Loucy (cell line): ENCODE measurements around the gene BBOX1.

Experiments
- H2AFZ ChIP-seq: fragments of 200-600 bp; sonication (generic); 2 replicates; pipeline ENCODE4 v1.6.0; 2016; ENCODE audit warnings: antibody characterized with exemption, mild to moderate bottlenecking, low read length, moderate library complexity
- H3F3A ChIP-seq: fragments of 200-600 bp; 2 replicates; pipeline ENCODE4 v1.6.0; 2016; ENCODE audit warnings: antibody characterized with exemption, low read depth, mild to moderate bottlenecking
- H3K27me3 ChIP-seq: fragments of 200-600 bp; sonication (generic); 2 replicates; pipeline ENCODE4 v1.6.1; 2014; ENCODE audit warnings: low read length, mild to moderate bottlenecking; ENCODE audit not compliant: insufficient read depth, poor library complexity, severe bottlenecking
- H3K36me3 ChIP-seq: fragments of 200-600 bp; sonication (generic); 2 replicates; pipeline ENCODE4 v1.6.1; 2016; ENCODE audit warnings: low read length; ENCODE audit not compliant: insufficient read depth
- H3K4me1 ChIP-seq: fragments of 200-600 bp; sonication (generic); 2 replicates; pipeline ENCODE4 v1.5.1; 2014; ENCODE audit warnings: low read length, mild to moderate bottlenecking; ENCODE audit not compliant: insufficient read depth, poor library complexity, severe bottlenecking
- H3K4me2 ChIP-seq: fragments of 200-600 bp; sonication (generic); 2 replicates; pipeline ENCODE4 v1.6.0; 2014; ENCODE audit warnings: antibody characterized with exemption, low read length, low read depth, mild to moderate bottlenecking; ENCODE audit not compliant: poor library complexity, severe bottlenecking
- H3K4me3 ChIP-seq: fragments of 200-600 bp; sonication (generic); 2 replicates; pipeline ENCODE4 v1.5.1; 2014; ENCODE audit warnings: low read length, mild to moderate bottlenecking, mixed read lengths; ENCODE audit not compliant: poor library complexity, severe bottlenecking
- H3K79me2 ChIP-seq: fragments of 200-600 bp; sonication (generic); 2 replicates; pipeline ENCODE4 v1.6.1; 2014; ENCODE audit warnings: low read length; ENCODE audit not compliant: insufficient read depth
- H3K9ac ChIP-seq: fragments of 200-600 bp; sonication (generic); 2 replicates; pipeline ENCODE4 v1.6.0; 2014; ENCODE audit warnings: mild to moderate bottlenecking, low read depth, low read length, moderate library complexity; ENCODE audit not compliant: poor library complexity, severe bottlenecking
- H3K9me2 ChIP-seq: fragments of 200-600 bp; sonication (generic); replicated peaks from 2 replicates; pipeline ENCODE4 v1.6.1; 2016; ENCODE audit warnings: low read depth, low read length, mixed read lengths
- H3K9me3 ChIP-seq: fragments of 200-600 bp; sonication (generic); 2 replicates; pipeline ENCODE4 v1.6.1; 2014; ENCODE audit warnings: mild to moderate bottlenecking, antibody characterized with exemption, low read length, low read depth; ENCODE audit not compliant: insufficient read depth
- H4K20me1 ChIP-seq: fragments of 200-600 bp; sonication (generic); 2 replicates; pipeline ENCODE4 v1.6.0; 2014; ENCODE audit warnings: antibody characterized with exemption, low read length, mild to moderate bottlenecking; ENCODE audit not compliant: insufficient read depth, poor library complexity, severe bottlenecking
- EZH2phosphoT487 ChIP-seq: fragments of 200-600 bp; IDR thresholded peaks from 2 replicates; pipeline ENCODE4 v1.6.1; 2018; ENCODE audit warnings: antibody characterized with exemption, mild to moderate bottlenecking, moderate library complexity, borderline replicate concordance
- TF ChIP-seq, protein P1 (sequence below): fragments of 200-600 bp; sonication (generic); conservative IDR thresholded peaks from 2 replicates; pipeline ENCODE4 v1.5.1; 2014; ENCODE audit warnings: mild to moderate bottlenecking, antibody characterized with exemption, low read length

The BBOX1 gene

DNA sequence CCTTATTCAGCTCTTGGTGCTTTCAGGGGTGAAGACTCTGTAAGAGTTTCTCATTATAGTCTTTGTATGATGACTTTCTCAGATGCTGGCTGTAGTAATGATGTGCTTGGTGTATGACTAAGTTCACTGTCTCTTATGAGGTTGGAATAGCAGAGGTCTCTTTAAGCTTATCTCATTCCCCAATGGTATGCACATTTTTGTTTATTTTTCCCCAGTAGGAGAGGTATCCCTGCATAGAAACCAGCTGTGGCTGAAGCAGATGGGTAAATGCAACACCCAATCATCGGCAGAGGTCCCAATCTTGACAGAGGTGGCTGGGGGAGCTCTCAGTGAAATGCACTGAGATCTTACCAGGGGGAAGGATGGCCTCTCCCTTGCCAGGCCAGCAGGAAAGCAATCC, 34.6 kb downstream of the BBOX1 start:
- Histone ChIP-seq H3F3A (no peaks in the 10 kb centered on the region), H3K36me3 (no peaks in the 10 kb centered on the region), H3K4me2 (no peak overlapping the region), H3K4me3 (no peak overlapping the region), H4K20me1 (no peaks in the 10 kb centered on the region), H3K9me2 (no peaks in the 10 kb centered on the region), H3K4me1 (peaks cover 10% of the 10 kb centered on the region), H3K27me3 (no peaks in the 10 kb centered on the region), H3K79me2 (no peaks in the 10 kb centered on the region), H3K9ac (no peak overlapping the region), H2AFZ (no peak overlapping the region), H3K9me3 (no peaks in the 10 kb centered on the region; the same call in 1 of the 2 replicates)
- TF ChIP-seq, protein P1, sequence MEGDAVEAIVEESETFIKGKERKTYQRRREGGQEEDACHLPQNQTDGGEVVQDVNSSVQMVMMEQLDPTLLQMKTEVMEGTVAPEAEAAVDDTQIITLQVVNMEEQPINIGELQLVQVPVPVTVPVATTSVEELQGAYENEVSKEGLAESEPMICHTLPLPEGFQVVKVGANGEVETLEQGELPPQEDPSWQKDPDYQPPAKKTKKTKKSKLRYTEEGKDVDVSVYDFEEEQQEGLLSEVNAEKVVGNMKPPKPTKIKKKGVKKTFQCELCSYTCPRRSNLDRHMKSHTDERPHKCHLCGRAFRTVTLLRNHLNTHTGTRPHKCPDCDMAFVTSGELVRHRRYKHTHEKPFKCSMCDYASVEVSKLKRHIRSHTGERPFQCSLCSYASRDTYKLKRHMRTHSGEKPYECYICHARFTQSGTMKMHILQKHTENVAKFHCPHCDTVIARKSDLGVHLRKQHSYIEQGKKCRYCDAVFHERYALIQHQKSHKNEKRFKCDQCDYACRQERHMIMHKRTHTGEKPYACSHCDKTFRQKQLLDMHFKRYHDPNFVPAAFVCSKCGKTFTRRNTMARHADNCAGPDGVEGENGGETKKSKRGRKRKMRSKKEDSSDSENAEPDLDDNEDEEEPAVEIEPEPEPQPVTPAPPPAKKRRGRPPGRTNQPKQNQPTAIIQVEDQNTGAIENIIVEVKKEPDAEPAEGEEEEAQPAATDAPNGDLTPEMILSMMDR: no peak
- no peak for TF ChIP-seq EZH2phosphoT487

DNA sequence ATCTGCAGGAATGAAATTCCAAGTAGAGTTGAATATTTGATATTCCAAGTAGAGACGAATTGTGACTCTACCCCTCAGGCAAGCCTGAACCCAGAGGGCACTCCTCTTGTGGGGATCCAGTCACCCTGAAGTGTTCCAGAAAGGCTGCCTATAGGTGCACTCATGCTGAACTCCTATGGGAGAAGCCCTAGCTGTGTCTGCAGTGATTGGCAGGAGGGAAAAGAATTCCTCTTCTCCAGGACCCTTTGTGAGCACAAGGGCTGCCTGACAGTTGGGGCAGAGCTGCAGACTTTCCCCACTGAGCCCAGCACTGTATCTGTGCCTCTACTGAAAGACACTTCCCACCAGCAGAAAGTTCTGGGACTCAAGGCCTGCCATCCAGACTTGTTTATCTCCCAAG, 35.0 kb downstream of the BBOX1 start:
- H3K36me3 ChIP-seq: no peaks in the 10 kb centered on the region
- H3K4me3 ChIP-seq: no peak overlapping the region
- peaks cover 10% of the 10 kb centered on the region for H3K4me1 ChIP-seq
- H3K9me2 ChIP-seq: no peaks in the 10 kb centered on the region
- no peaks in the 10 kb centered on the region for H3F3A ChIP-seq
- no peak for TF ChIP-seq EZH2phosphoT487
- TF ChIP-seq, protein P1: no peak
- no peaks in the 10 kb centered on the region for H3K27me3 ChIP-seq
- H3K9me3 ChIP-seq: no peaks in the 10 kb centered on the region; the same call in 1 of the 2 replicates
- no peaks in the 10 kb centered on the region for H3K79me2 ChIP-seq
- H2AFZ ChIP-seq: no peak overlapping the region
- no peaks in the 10 kb centered on the region for H4K20me1 ChIP-seq
- H3K4me2 ChIP-seq: no peak overlapping the region
- H3K9ac ChIP-seq: no peak overlapping the region

DNA sequence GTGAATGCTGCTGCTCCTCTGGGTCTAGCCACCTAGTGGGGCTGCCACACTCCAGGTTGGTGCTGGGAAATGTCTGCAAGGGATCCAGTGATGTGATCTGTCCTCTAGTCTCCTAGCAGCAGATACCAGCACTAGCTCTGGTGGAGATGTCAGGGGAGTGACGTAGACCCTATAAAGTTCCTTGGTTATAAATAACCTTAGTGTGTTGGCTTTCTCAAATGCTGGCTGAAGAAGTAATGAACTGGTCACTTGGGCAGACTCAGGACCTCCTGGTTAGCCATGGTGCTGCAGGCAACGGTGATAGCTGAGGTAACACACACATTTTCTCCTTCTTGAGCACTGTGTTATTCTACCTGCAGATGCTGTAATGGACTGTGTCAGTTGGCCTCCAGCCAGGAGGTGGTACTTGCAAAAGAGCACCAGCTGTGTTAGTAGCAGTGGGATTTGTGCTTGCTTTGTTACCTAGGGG, 35.5 kb downstream of the BBOX1 start:
- H3K4me2 ChIP-seq: no peak overlapping the region
- peak overlapping the region; percentile 30; the same call in 1 of the 2 replicates for H2AFZ ChIP-seq
- H3K36me3 ChIP-seq: no peaks in the 10 kb centered on the region
- H3K4me1 ChIP-seq: peaks cover 10% of the 10 kb centered on the region
- no peak overlapping the region for H3K4me3 ChIP-seq
- H3K9me3 ChIP-seq: no peaks in the 10 kb centered on the region; the same call in 1 of the 2 replicates
- no peaks in the 10 kb centered on the region for H4K20me1 ChIP-seq
- TF ChIP-seq EZH2phosphoT487: no peak
- TF ChIP-seq, protein P1: no peak
- H3F3A ChIP-seq: no peaks in the 10 kb centered on the region
- no peaks in the 10 kb centered on the region for H3K79me2 ChIP-seq
- no peaks in the 10 kb centered on the region for H3K9me2 ChIP-seq
- no peaks in the 10 kb centered on the region for H3K27me3 ChIP-seq
- no peak overlapping the region for H3K9ac ChIP-seq
